HCT116 (cell line): Measurements from ENCODE around the gene ENTPD7. TPM values are rescaled to one million over a fixed set of nuclear protein-coding genes. Genes with fewer than 3 reads are reported as not detected.
A peak's percentile ranks its signal among the peaks of the same experiment; 100 is the strongest.

Experiments used
- ATAC-seq: fragments of 200-7000 bp; cut with Tn5 transposase; 2 replicates; pipeline ENCODE4 v1.9.1; 2020; ENCODE audit warnings: mild to moderate bottlenecking, moderate library complexity
- BruUV-seq: library from RNA; stranded (reverse); fragments of 400-500 nt; replicated peaks from 2 replicates; lab custom pipeline; 2021; lab: Mats Ljungman, UMichigan
- CTCF ChIA-PET: fragments of 300-600 bp; sonication (Branson Sonifier 250); formaldehyde crosslinking; loops from one replicate; lab custom pipeline; 2021; ENCODE audit warnings: antibody characterized with exemption; lab: Charles Lee
- POLR2A ChIA-PET: fragments of 300-600, 350-600 bp; sonication (Branson Sonifier 250); formaldehyde crosslinking; loops from one replicate; lab custom pipeline; 2021; ENCODE audit warnings: antibody characterized with exemption; lab: Charles Lee
- RAD21 ChIA-PET, 2 experiments: fragments of 300-600 bp; sonication (Branson Sonifier 250); formaldehyde crosslinking; loops; one replicate each; lab custom pipeline; 2023; ENCODE audit warnings: low total read pairs in 2 of 2; ENCODE audit not compliant: uncharacterized antibody in 2 of 2, unreplicated experiment in 2 of 2, low non-redundant PET in 1 of 2; lab: Charles Lee
- DNase-seq: peaks from one replicate; pipeline ENCODE4 v3.0.0-alpha.2; 2010; ENCODE audit warnings: low read depth, low spot score
- H2AFZ ChIP-seq: fragments of 200-600 bp; shearing (Covaris generic), sonication (generic); 2 replicates; pipeline ENCODE4 v1.6.1; 2017; ENCODE audit warnings: low read depth, mixed run types, mixed read lengths, antibody characterized with exemption, low read length; ENCODE audit not compliant: poor library complexity, severe bottlenecking
- H3K27ac ChIP-seq: 2 replicates; pipeline ENCODE4 v1.5.1; 2012; ENCODE audit warnings: low read depth, low read length
- H3K27me3 ChIP-seq: fragments of 200-600 bp; sonication (generic); 2 replicates; pipeline ENCODE4 v1.6.1; 2016; ENCODE audit warnings: mixed run types, low read length, mixed read lengths; ENCODE audit not compliant: insufficient read depth
- H3K36me3 ChIP-seq, 2 experiments: fragments of 200-500 bp in 1 of 2; fragments of 200-600 bp in 1 of 2; sonication (Bioruptor generic) in 1 of 2; sonication (generic) in 1 of 2; 2 replicates each; pipeline versions ENCODE4 v1.5.1 to v1.6.1; 2014 to 2016; ENCODE audit warnings: low read length in 2 of 2, inconsistent platforms in 1 of 2, mixed read lengths in 1 of 2, mixed run types in 1 of 2; ENCODE audit not compliant: insufficient read depth in 2 of 2, control insufficient read depth in 1 of 2
- H3K4me1 ChIP-seq, 2 experiments: fragments of 200-600 bp in 1 of 2; sonication (generic) in 1 of 2; 2 replicates each; pipeline versions ENCODE4 v1.5.1 to v1.6.1; 2012 to 2017; ENCODE audit warnings: low read length in 2 of 2, inconsistent platforms in 1 of 2, mild to moderate bottlenecking in 1 of 2, mixed read lengths in 1 of 2, mixed run types in 1 of 2, moderate library complexity in 1 of 2; ENCODE audit not compliant: insufficient read depth in 2 of 2, control insufficient read depth in 1 of 2
- H3K4me2 ChIP-seq: fragments of 200-600 bp; sonication (generic); 2 replicates; pipeline ENCODE4 v1.6.1; 2017; ENCODE audit warnings: mixed run types, low read length, mixed read lengths
- H3K4me3 ChIP-seq, 2 experiments: fragments of 200-600 bp in 1 of 2; sonication (generic) in 1 of 2; replicated peaks in 1 of 2; 2 replicates each; pipeline ENCODE4 v1.5.1; 2011 to 2016; ENCODE audit warnings: low read length in 2 of 2, control low read depth in 1 of 2, low read depth in 1 of 2, mild to moderate bottlenecking in 1 of 2, mixed read lengths in 1 of 2, mixed run types in 1 of 2
- H3K79me2 ChIP-seq: fragments of 200-600 bp; sonication (generic); 2 replicates; pipeline ENCODE4 v1.6.1; 2017; ENCODE audit warnings: mild to moderate bottlenecking, mixed run types, low read length, moderate library complexity, mixed read lengths; ENCODE audit not compliant: insufficient read depth
- H3K9ac ChIP-seq: fragments of 200-600 bp; sonication (generic); 2 replicates; pipeline ENCODE4 v1.6.1; 2016; ENCODE audit warnings: low read length, mixed read lengths
- H3K9me2 ChIP-seq: fragments of 200-600 bp; sonication (generic), shearing (Covaris generic); 2 replicates; pipeline ENCODE4 v1.6.1; 2017; ENCODE audit warnings: mixed run types, mild to moderate bottlenecking, moderate library complexity; ENCODE audit not compliant: insufficient read depth
- H3K9me3 ChIP-seq, 2 experiments: fragments of 200-500 bp in 1 of 2; fragments of 200-600 bp in 1 of 2; sonication (Bioruptor generic) in 1 of 2; sonication (generic) in 1 of 2; 2 replicates each; pipeline ENCODE4 v1.6.1; 2014 to 2017; ENCODE audit warnings: low read length in 2 of 2, mixed read lengths in 2 of 2, inconsistent platforms in 1 of 2, low read depth in 1 of 2, mild to moderate bottlenecking in 1 of 2, mixed run types in 1 of 2, moderate library complexity in 1 of 2; ENCODE audit not compliant: control insufficient read depth in 1 of 2, insufficient read depth in 1 of 2
- H4K20me1 ChIP-seq: fragments of 200-600 bp; sonication (generic), shearing (Covaris generic); 2 replicates; pipeline ENCODE4 v1.6.1; 2017; ENCODE audit warnings: mixed run types, mild to moderate bottlenecking, moderate library complexity; ENCODE audit not compliant: insufficient read depth
- FOSL1 ChIP-seq: IDR thresholded peaks from 2 replicates; pipeline ENCODE4 v1.6.1; 2012; ENCODE audit warnings: low read depth
- JUND ChIP-seq: IDR thresholded peaks from 2 replicates; pipeline ENCODE4 v1.6.1; 2012
- SP1 ChIP-seq: IDR thresholded peaks from 2 replicates; pipeline ENCODE4 v1.6.1; 2012; ENCODE audit warnings: low read depth
- intact Hi-C: fragments of 100-400 bp; cut with micrococcal nuclease; formaldehyde crosslinking; loops from 2 replicates; pipeline ENCODE4 v1.10.0; 2022
- total RNA-seq: library from RNA; stranded (reverse); gene quantifications from one replicate; pipeline ENCODE4 v1.2.1, GENCODE V29; 2021; ENCODE audit not compliant: unreplicated experiment
- TF ChIP-seq, protein P1 (sequence below): IDR thresholded peaks from 2 replicates; pipeline ENCODE4 v1.6.1; 2012; ENCODE audit warnings: low read depth

The ENTPD7 gene
- total RNA-seq, 1 experiment from 2014 or later: 12.3 TPM

DNA sequence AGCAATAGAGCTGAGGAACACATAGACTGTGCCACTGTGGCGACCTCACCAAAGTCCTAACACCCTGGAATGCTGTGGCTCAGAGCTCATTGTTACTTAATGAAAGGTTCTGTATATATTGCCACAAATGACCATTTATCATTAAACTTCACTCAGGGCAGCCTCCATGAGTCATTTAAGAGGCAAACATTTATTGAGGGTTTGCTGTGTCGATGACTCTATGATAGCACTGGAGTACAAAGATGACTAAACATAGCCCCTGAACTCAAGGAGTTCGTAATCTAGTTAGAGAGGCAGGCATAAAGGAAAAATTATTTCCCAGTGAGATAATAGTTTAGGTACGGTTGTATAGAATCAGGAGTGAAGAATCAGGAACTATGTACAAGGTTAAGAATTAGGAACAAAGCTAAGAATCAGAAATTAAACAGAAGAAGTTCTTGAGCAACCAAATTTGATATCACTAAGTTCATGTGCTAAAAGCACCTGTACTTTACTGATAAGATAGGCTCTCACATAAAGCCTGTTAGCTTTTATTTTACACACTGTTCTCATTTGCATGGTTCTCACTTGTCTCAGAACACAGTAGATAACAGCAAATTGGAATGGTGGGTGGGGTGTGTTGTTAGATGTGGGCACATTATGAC is 7.9 kb downstream of the ENTPD7 start:
- BruUV-seq: no TSS peak
- CTCF ChIA-PET: no interaction called here
- ATAC-seq: peak; percentile 89

More for the DNA sequence above, 7.9 kb downstream of the ENTPD7 start:
- Histone ChIP-seq H2AFZ (no peak overlapping the region), H3K27me3 (no peaks in the 10 kb centered on the region), H3K4me3 (no peak overlapping the region), H3K79me2 (no peaks in the 10 kb centered on the region), H4K20me1 (no peaks in the 10 kb centered on the region), H3K9me2 (no peaks in the 10 kb centered on the region), H3K4me1 (peaks cover 6 to 14% of the 10 kb centered on the region in 2 experiments; a peak in 3 of 4 replicates), H3K27ac (peak overlapping the region; percentile 20; the same call in 1 of the 2 replicates), H3K9me3 (no peaks in the 10 kb centered on the region), H3K9ac (no peak overlapping the region), H3K4me2 (peak overlapping the region; percentile 47), H3K36me3 (peaks cover 0 to 12% of the 10 kb centered on the region in 2 experiments; a peak in 3 of 4 replicates)
- TF ChIP-seq JUND: peak; percentile 45
- peak; percentile 39; the same call in 1 of the 2 replicates for TF ChIP-seq SP1
- TF ChIP-seq, protein P1, sequence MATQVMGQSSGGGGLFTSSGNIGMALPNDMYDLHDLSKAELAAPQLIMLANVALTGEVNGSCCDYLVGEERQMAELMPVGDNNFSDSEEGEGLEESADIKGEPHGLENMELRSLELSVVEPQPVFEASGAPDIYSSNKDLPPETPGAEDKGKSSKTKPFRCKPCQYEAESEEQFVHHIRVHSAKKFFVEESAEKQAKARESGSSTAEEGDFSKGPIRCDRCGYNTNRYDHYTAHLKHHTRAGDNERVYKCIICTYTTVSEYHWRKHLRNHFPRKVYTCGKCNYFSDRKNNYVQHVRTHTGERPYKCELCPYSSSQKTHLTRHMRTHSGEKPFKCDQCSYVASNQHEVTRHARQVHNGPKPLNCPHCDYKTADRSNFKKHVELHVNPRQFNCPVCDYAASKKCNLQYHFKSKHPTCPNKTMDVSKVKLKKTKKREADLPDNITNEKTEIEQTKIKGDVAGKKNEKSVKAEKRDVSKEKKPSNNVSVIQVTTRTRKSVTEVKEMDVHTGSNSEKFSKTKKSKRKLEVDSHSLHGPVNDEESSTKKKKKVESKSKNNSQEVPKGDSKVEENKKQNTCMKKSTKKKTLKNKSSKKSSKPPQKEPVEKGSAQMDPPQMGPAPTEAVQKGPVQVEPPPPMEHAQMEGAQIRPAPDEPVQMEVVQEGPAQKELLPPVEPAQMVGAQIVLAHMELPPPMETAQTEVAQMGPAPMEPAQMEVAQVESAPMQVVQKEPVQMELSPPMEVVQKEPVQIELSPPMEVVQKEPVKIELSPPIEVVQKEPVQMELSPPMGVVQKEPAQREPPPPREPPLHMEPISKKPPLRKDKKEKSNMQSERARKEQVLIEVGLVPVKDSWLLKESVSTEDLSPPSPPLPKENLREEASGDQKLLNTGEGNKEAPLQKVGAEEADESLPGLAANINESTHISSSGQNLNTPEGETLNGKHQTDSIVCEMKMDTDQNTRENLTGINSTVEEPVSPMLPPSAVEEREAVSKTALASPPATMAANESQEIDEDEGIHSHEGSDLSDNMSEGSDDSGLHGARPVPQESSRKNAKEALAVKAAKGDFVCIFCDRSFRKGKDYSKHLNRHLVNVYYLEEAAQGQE: no peak
- TF ChIP-seq FOSL1: peak; percentile 36; the same call in 1 of the 2 replicates
- peak; percentile 54 for DNase-seq
- POLR2A ChIA-PET: interaction anchor here (1.0 kb wide), 1 partner anchor 8 kb away, joined by 4 read pairs; the partner anchor contains the start of gene ENTPD7
- intact Hi-C loops: no loop called here
- RAD21 ChIA-PET: no interaction called here
